NAMALWA (cell line): ENCODE measurements around the gene MIPOL1.

Experiments
- DNase-seq: peaks from one replicate; pipeline ENCODE4 v3.0.0-alpha.2; 2015; ENCODE audit warnings: low spot score

The MIPOL1 gene

GRCh38 chr14:37587131-37587803, 389.5 kb downstream of the MIPOL1 start:
- no peak for DNase-seq

GRCh38 chr14:37587881-37588666, 390.3 kb downstream of the MIPOL1 start:
- DNase-seq = no peak

- no peak for DNase-seq
Observed at GRCh38 chr14:37588667-37588955, 390.9 kb downstream of the MIPOL1 start.

- no peak for DNase-seq
Observed at GRCh38 chr14:37588956-37589714, 391.4 kb downstream of the MIPOL1 start.

GRCh38 chr14:37589715-37590427, 392.1 kb downstream of the MIPOL1 start:
- no peak for DNase-seq

GRCh38 chr14:37590428-37591139, 392.8 kb downstream of the MIPOL1 start:
- DNase-seq = no peak

GRCh38 chr14:37591311-37591940, 393.7 kb downstream of the MIPOL1 start:
- no peak for DNase-seq

- DNase-seq = no peak
Observed at GRCh38 chr14:37591941-37592481, 394.3 kb downstream of the MIPOL1 start.

- DNase-seq = no peak
Observed at GRCh38 chr14:37592482-37593408, 395.0 kb downstream of the MIPOL1 start.

GRCh38 chr14:37593511-37594237, 395.9 kb downstream of the MIPOL1 start:
- no peak for DNase-seq

- peak; percentile 61 for DNase-seq
Observed at GRCh38 chr14:37594238-37594970, 396.7 kb downstream of the MIPOL1 start.

- no peak for DNase-seq
Observed at GRCh38 chr14:37594971-37595808, 397.5 kb downstream of the MIPOL1 start, which contains the start of the genes FOXA1 and TTC6. FOXA1 (minus strand) TSS chr14:37595249; CDS start chr14:37594972, 277 bp downstream. TTC6 (plus strand) TSS chr14:37595629; CDS start chr14:37622065, 26,436 bp downstream.

- DNase-seq = no peak
Observed at GRCh38 chr14:37595809-37596621, 398.3 kb downstream of the MIPOL1 start.

GRCh38 chr14:37596790-37597472, 399.2 kb downstream of the MIPOL1 start:
- no peak for DNase-seq

GRCh38 chr14:37597538-37597913, 399.8 kb downstream of the MIPOL1 start:
- DNase-seq = no peak
